Astrocyte of the cerebellum (primary cell): ENCODE results near the gene SRSF3.

Source experiments
- DNase-seq: peaks from one replicate; pipeline ENCODE4 v3.0.0-alpha.2; 2011; ENCODE audit warnings: low read depth
- H3K4me3 ChIP-seq: 2 replicates; pipeline ENCODE4 v1.5.1; 2011; ENCODE audit warnings: mild to moderate bottlenecking, low read depth, low read length, moderate library complexity
- CTCF ChIP-seq: IDR thresholded peaks from 2 replicates; pipeline ENCODE4 v1.5.1; 2012; ENCODE audit warnings: low read length, low read depth, moderate library complexity, mild to moderate bottlenecking; ENCODE audit errors: missing control alignments
- in situ Hi-C: cut with HindIII; loops from 2 replicates; pipeline ENCODE4 v1.10.0; 2017; ENCODE audit warnings: low sequenced_read_pairs

SRSF3 gene

DNA sequence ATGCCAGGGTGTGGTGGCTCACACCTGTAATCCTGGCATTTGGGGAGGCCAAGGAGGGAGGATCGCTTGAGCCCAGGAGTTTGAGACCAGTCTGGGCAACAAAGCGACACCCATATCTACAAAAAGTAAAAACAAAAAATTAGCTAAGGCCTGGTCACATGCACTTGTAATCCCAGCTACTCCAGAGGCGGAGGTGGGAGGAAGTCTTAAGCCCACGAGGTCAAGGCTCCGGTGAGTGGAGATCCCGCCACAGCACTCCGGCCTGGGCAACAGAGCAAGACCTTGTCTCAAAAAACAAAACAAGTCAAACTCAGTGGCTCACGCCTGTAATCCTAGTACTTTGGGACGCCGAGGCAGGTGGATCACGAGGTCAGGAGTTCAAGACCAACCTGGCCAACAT lies 35.6 kb downstream of the SRSF3 start:
- no peak for DNase-seq
- no peak for TF ChIP-seq CTCF
- H3K4me3 ChIP-seq = no peak overlapping the region
- in situ Hi-C loops = no loop called here

DNA sequence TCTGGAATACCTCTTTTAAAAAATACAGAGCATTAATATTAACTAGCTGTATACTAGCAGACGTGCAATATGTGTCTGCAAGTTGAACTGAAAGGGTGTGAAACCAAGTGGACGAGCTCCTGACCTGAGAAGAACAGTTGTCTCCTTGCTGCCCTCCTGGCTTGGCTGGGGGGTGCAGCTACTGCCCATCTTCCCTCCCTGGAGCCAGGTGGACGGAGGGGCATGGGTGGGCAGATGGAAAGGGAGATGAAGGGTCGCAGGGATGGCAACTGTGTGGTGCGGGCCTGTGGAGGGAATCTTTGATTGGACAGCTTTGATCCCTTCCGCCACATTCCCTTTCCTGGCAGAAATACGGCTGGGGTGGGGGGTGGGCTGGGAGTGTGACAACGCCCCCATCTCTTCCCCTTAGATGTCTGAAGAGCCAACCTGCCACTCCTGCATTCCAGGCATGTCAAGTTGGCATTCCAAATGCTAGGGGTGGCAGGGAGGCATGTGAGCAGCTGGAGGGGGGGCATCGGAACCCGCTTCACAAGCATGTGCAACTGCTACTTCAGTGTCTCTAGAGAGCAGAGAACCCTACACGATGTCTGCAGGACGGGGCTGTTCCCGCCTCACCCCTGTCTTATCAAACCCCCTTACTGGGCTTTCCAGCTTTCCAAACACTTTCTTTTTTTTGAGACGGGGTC lies 37.3 kb downstream of the SRSF3 start:
- TF ChIP-seq CTCF = no peak
- in situ Hi-C loops = no loop called here
- no peak for DNase-seq
- H3K4me3 ChIP-seq = no peak overlapping the region

DNA sequence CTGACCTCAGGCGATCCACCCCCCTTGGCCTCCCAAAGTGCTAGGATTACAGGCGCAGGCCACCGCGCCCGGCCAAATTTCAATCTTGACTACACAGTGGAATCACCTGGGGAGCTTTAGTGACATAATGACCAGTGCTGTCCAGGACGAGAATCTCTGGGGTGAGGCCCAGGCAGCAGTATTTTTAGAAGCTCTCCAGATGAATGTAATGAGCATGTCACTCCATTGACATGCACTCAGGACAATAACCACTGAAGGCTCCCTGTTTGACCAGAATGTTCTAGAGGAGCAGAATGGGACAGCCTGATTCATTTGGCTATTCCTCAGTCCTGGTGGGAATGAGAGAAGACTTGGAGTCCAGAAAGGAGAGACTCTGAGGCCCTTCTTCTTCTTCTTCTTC lies 39.2 kb downstream of the SRSF3 start:
- TF ChIP-seq CTCF = no peak
- no peak overlapping the region for H3K4me3 ChIP-seq
- in situ Hi-C loops = no loop called here
- DNase-seq = no peak

GRCh38 chr6:36633915-36634314 lies 39.8 kb downstream of the SRSF3 start:
- TF ChIP-seq CTCF = no peak
- peak; percentile 95 for DNase-seq
- in situ Hi-C loops = no loop called here
- H3K4me3 ChIP-seq = no peak overlapping the region

DNA sequence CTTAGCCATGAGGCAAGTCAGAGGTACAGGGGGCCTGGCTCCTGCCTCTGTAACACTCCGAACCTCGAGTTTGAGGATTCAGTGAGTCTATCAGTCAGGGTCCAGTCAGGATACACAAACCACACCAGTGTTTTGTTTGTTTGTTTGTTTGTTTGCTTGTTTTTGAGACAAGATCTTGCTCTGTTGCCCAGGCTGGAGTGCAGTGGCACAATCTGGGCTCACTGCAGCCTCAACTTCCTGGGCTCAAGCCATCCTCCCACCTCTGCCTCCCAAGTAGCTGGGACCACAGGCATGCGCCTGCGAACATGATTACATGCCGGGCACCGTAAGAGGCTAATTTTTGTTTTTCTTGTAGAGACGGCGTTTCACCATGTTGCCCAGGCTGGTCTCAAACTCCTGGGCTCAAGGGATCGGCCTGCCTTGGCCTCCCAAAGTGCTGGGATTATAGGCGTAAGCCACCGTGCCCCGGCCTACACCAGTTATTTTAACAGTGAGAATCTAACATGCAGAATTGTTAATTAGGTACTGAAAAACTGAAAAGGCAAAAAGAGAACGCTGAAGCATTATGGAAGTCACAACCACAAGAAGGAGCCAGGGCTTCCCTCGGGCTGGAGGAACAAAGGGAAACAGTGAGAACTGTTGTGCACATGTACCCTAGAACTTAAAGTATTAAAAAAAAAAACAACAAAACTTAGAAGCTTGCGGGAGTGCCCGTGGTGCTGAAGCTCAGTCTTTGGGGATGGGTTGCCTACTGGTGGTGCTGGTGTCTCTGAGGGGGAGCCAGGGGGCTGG lies 40.4 kb downstream of the SRSF3 start:
- TF ChIP-seq CTCF = no peak
- DNase-seq = no peak
- no peak overlapping the region for H3K4me3 ChIP-seq
- in situ Hi-C loops = no loop called here

DNA sequence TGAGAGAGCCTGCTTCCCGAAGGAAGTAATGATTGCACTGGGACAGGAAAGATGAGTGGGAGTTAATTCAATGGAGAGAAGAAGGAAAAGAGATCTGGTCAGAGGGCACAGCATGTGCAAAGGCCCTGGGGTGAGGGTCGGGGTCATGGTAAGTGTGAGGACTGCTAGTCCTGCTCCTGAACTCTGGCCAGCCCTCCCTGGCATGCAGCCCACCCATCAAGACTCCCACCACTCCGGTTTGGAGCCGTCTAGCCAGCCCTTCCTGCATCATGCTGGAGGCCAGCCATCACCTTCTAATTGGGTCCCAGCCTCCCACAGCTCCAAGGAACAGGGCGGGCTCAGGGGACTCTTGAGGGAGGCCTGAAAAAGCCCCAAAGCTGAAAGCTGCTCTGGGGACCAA lies 42.1 kb downstream of the SRSF3 start:
- DNase-seq = no peak
- TF ChIP-seq CTCF = no peak

More for the DNA sequence above, 42.1 kb downstream of the SRSF3 start:
- H3K4me3 ChIP-seq = no peak overlapping the region
- in situ Hi-C loops = no loop called here
